Endothelial cell of umbilical vein (primary cell): Measurements from ENCODE around the gene KCNH5. TPM values are rescaled to one million over a fixed set of nuclear protein-coding genes. Genes with fewer than 3 reads are reported as not detected.

Experiments
- BruUV-seq: library from RNA; stranded (reverse); fragments of 400-500 nt; replicated peaks from 2 replicates; lab custom pipeline; 2021; lab: Mats Ljungman, UMichigan
- CTCF ChIA-PET: fragments of 300-600, 350-600 bp; sonication (Branson Sonifier 250); formaldehyde crosslinking; loops from one replicate; lab custom pipeline; 2021; ENCODE audit warnings: antibody characterized with exemption, inconsistent platforms; lab: Charles Lee
- POLR2A ChIA-PET: fragments of 300-600, 350-600 bp; sonication (Branson Sonifier 250); formaldehyde crosslinking; loops from one replicate; lab custom pipeline; 2021; ENCODE audit warnings: antibody characterized with exemption, inconsistent platforms; lab: Charles Lee
- DNase-seq: peaks from one replicate; pipeline ENCODE4 v3.0.0-alpha.2; 2011; ENCODE audit warnings: low read depth, low spot score
- FAIRE-seq: peaks from 2 replicates; lab custom pipeline; 2011; peaks lifted over from hg19 to GRCh38; lab: Jason Lieb, UNC
- H2AFZ ChIP-seq: 2 replicates; pipeline ENCODE4 v1.6.0; 2012; ENCODE audit warnings: low read depth, low read length, control low read depth, inconsistent platforms
- H3K27ac ChIP-seq: 2 replicates; pipeline ENCODE4 v1.5.1; 2011; ENCODE audit warnings: low read depth, mild to moderate bottlenecking, control low read depth, low read length, moderate library complexity; ENCODE audit not compliant: insufficient read depth
- H3K27me3 ChIP-seq, 2 experiments: 2 replicates each; pipeline versions ENCODE4 v1.6.0 to v1.6.1; 2011; ENCODE audit warnings: low read length in 2 of 2, mixed read lengths in 1 of 2; ENCODE audit not compliant: control insufficient read depth in 2 of 2, insufficient read depth in 2 of 2
- H3K36me3 ChIP-seq, 2 experiments: 2 replicates in 1 of 2; 3 replicates in 1 of 2; pipeline ENCODE4 v1.5.1; 2011; ENCODE audit warnings: low read length in 2 of 2, mild to moderate bottlenecking in 1 of 2, moderate library complexity in 1 of 2; ENCODE audit not compliant: control insufficient read depth in 2 of 2, insufficient read depth in 2 of 2; ENCODE audit errors: extremely low read depth in 1 of 2
- H3K4me1 ChIP-seq: 3 replicates; pipeline ENCODE4 v1.5.1; 2011; ENCODE audit warnings: mild to moderate bottlenecking, low read length; ENCODE audit not compliant: control insufficient read depth, insufficient read depth; ENCODE audit errors: extremely low read depth
- H3K4me2 ChIP-seq: 2 replicates; pipeline ENCODE4 v1.6.1; 2011; ENCODE audit warnings: low read length, control low read depth, mixed read lengths; ENCODE audit not compliant: insufficient read depth
- H3K4me3 ChIP-seq, 3 experiments: fragments of 200-600 bp in 1 of 3; sonication (generic), shearing (Covaris generic) in 1 of 3; replicated peaks in 1 of 3; 2 replicates each; pipeline ENCODE4 v1.5.1; 2011 to 2016; ENCODE audit warnings: control low read depth in 3 of 3, low read length in 3 of 3, mild to moderate bottlenecking in 2 of 3, inconsistent platforms in 1 of 3, low read depth in 1 of 3, moderate library complexity in 1 of 3; ENCODE audit not compliant: insufficient read depth in 1 of 3
- H3K79me2 ChIP-seq: 2 replicates; pipeline ENCODE4 v1.6.0; 2012; ENCODE audit warnings: low read length, inconsistent platforms; ENCODE audit not compliant: control insufficient read depth, insufficient read depth
- H3K9ac ChIP-seq: replicated peaks from 2 replicates; pipeline ENCODE3; 2011; ENCODE audit warnings: low read length, control low read depth; ENCODE audit not compliant: insufficient read depth; ENCODE audit errors: extremely low read depth
- H3K9me1 ChIP-seq: replicated peaks from 3 replicates; pipeline ENCODE4 v1.6.0; 2011; ENCODE audit warnings: mild to moderate bottlenecking, low read length; ENCODE audit not compliant: control insufficient read depth, insufficient read depth; ENCODE audit errors: extremely low read depth
- H3K9me3 ChIP-seq: replicated peaks from 2 replicates; pipeline ENCODE4 v1.5.1; 2012; ENCODE audit warnings: low read length, inconsistent platforms; ENCODE audit not compliant: control insufficient read depth, insufficient read depth
- H4K20me1 ChIP-seq: replicated peaks from 2 replicates; pipeline ENCODE3; 2011; ENCODE audit warnings: mild to moderate bottlenecking, low read length; ENCODE audit not compliant: control insufficient read depth, insufficient read depth; ENCODE audit errors: extremely low read depth
- CTCF ChIP-seq, 2 donors: IDR thresholded peaks; 1 replicate in 1 of 2; 2 replicates in 1 of 2; pipeline ENCODE4 v1.5.1; 2011; ENCODE audit warnings: low read length in 2 of 2, mild to moderate bottlenecking in 2 of 2, moderate library complexity in 2 of 2, control low read depth in 1 of 2, inconsistent platforms in 1 of 2, low read depth in 1 of 2; ENCODE audit not compliant: insufficient read depth in 1 of 2; ENCODE audit errors: extremely low read depth in 1 of 2
- EZH2 ChIP-seq: IDR thresholded peaks from 2 replicates; pipeline ENCODE4 v1.6.1; 2012; ENCODE audit warnings: borderline replicate concordance, low read depth, mild to moderate bottlenecking, moderate library complexity, low read length, inconsistent platforms; ENCODE audit not compliant: severe bottlenecking
- FOS ChIP-seq: IDR thresholded peaks from 2 replicates; pipeline ENCODE4 v1.6.1; 2011; ENCODE audit warnings: mild to moderate bottlenecking, low read length, moderate library complexity, borderline replicate concordance; ENCODE audit not compliant: insufficient read depth
- GATA2 ChIP-seq: IDR thresholded peaks from 2 replicates; pipeline ENCODE4 v1.7.0; 2011; ENCODE audit warnings: low read depth, mild to moderate bottlenecking, moderate library complexity, mixed read lengths, low read length; ENCODE audit not compliant: insufficient read length, insufficient read depth
- JUN ChIP-seq: IDR thresholded peaks from 2 replicates; pipeline ENCODE4 v1.6.1; 2011; ENCODE audit warnings: borderline replicate concordance, low read depth; ENCODE audit not compliant: insufficient read length, insufficient read depth
- MAX ChIP-seq: IDR thresholded peaks from 2 replicates; pipeline ENCODE4 v1.6.1; 2011; ENCODE audit not compliant: insufficient read depth, insufficient read length
- MYC ChIP-seq: IDR thresholded peaks from one replicate; pipeline ENCODE4 v1.6.1; 2011; ENCODE audit warnings: mild to moderate bottlenecking, low read depth, low read length
- POLR2A ChIP-seq: IDR thresholded peaks from 2 replicates; pipeline ENCODE4 v1.6.1; 2012; ENCODE audit warnings: low read depth, mild to moderate bottlenecking, control low read depth, low read length
- POLR2AphosphoS5 ChIP-seq: IDR thresholded peaks from 2 replicates; pipeline ENCODE4 v1.6.1; 2012; ENCODE audit warnings: low read depth, mild to moderate bottlenecking, control low read depth, low read length, moderate library complexity; ENCODE audit not compliant: insufficient read depth
- dilution Hi-C: fragments of 300-500 bp; cut with MboI; formaldehyde crosslinking; loops from one replicate; pipeline ENCODE4 v1.15.0; 2019; ENCODE audit warnings: low sequenced_read_pairs; ENCODE audit not compliant: extremely low pct_ligation_motif_present
- intact Hi-C: fragments of 100-400 bp; cut with micrococcal nuclease; formaldehyde crosslinking; loops from one replicate; pipeline ENCODE4 v1.10.0; 2022
- polyA plus RNA-seq, 4 experiments: library from polyadenylated mRNA; depleted of rRNA in 3 of 4; stranded (reverse) in 3 of 4; unstranded in 1 of 4; fragments of >200 nt; gene quantifications; 2 replicates each; pipeline versions ENCODE4 v1.2.1 to v1.2.3, GENCODE V29; 2011 to 2012; ENCODE audit warnings: missing spikeins in 1 of 4
- total RNA-seq: library from RNA; stranded (reverse); gene quantifications from 2 replicates; pipeline ENCODE4 v1.2.3, GENCODE V29; 2021

The KCNH5 gene
- total and polyA plus RNA-seq, 2 donors (not counting 3 experiments of a cell fraction or from before 2014, with no cell fraction given) = not detected

- no peaks in the 10 kb centered on the region for H3K9me1 ChIP-seq
- BruUV-seq = no TSS peak
- CTCF ChIA-PET = no interaction called here
- no peak overlapping the region for H3K27ac ChIP-seq
- H4K20me1 ChIP-seq = no peaks in the 10 kb centered on the region
- H3K9me3 ChIP-seq = no peaks in the 10 kb centered on the region
- H3K79me2 ChIP-seq = no peaks in the 10 kb centered on the region
- no peak overlapping the region for H2AFZ ChIP-seq
- dilution Hi-C loops (no loop called here), intact Hi-C loops (no loop called here)
- no peak for FAIRE-seq
- no peak overlapping the region for H3K9ac ChIP-seq
- H3K27me3 ChIP-seq = no peaks in the 10 kb centered on the region
- no peak overlapping the region for H3K4me2 ChIP-seq
- H3K4me3 ChIP-seq = no peak overlapping the region
- H3K36me3 ChIP-seq = no peaks in the 10 kb centered on the region
- POLR2A ChIA-PET = no interaction called here
- no peak for DNase-seq
- TF ChIP-seq POLR2AphosphoS5 (no peak), FOS (no peak), GATA2 (no peak), POLR2A (no peak), MYC (no peak), JUN (no peak), MAX (no peak), CTCF (IDR thresholded peaks at IDR 0.05; ENCODE audit: extremely low read depth in 1 of 2, insufficient read depth in 1 of 2, low read depth in 1 of 2, low read length in 2 of 2) (no peak), EZH2 (no peak)
- no peaks in the 10 kb centered on the region for H3K4me1 ChIP-seq
Observed at GRCh38 chr14:62763951-62764350, 281.3 kb downstream of the KCNH5 start.
